CD4-positive, alpha-beta T cell treated with Interleukin-1 beta for 1 hour (primary cell): ENCODE data around the gene ZNF579.
A peak's percentile ranks its signal among the peaks of the same experiment; 100 is the strongest.

Experiments
- DNase-seq, 2 donors: peaks; one replicate each; pipeline ENCODE4 v3.0.0-alpha.2; 2020 to 2022

ZNF579 gene

GRCh38 chr19:55611300-55611982 is 30.8 kb upstream of the ZNF579 start:
- DNase-seq: no peak

GRCh38 chr19:55609326-55609725 is 28.7 kb upstream of the ZNF579 start:
- DNase-seq: no peak

- DNase-seq: no peak
These were observed 26.2 kb upstream of the ZNF579 start for GRCh38 chr19:55606817-55607216.

GRCh38 chr19:55606471-55606787 is 25.8 kb upstream of the ZNF579 start:
- no peak for DNase-seq

GRCh38 chr19:55605637-55606470 is 25.2 kb upstream of the ZNF579 start, which contains the start of gene ZNF865:
TSS of gene ZNF865 (plus strand) at chr19:55605647. CDS start at chr19:55613619, 7,972 bp downstream.
- DNase-seq: peak; percentile 69 to 70

- DNase-seq: peak; percentile 98
These were observed 24.6 kb upstream of the ZNF579 start for GRCh38 chr19:55605207-55605636.

- no peak for DNase-seq
These were observed 23.1 kb upstream of the ZNF579 start for GRCh38 chr19:55603581-55604292.

- DNase-seq: no peak
These were observed 22.5 kb upstream of the ZNF579 start for GRCh38 chr19:55603115-55603514.

- no peak for DNase-seq
These were observed 21.7 kb upstream of the ZNF579 start for GRCh38 chr19:55602104-55603001.

- no peak for DNase-seq
These were observed 20.4 kb upstream of the ZNF579 start for GRCh38 chr19:55601084-55601483.

GRCh38 chr19:55600662-55601028 is 20.0 kb upstream of the ZNF579 start:
- no peak for DNase-seq

- peak; percentile 88 to 89 for DNase-seq
These were observed 19.4 kb upstream of the ZNF579 start, which contains the start of gene ZNF524 for GRCh38 chr19:55599842-55600661. TSS of gene ZNF524 (plus strand) at chr19:55600288. CDS start at chr19:55602113, 1,825 bp downstream.

GRCh38 chr19:55599468-55599841 is 18.8 kb upstream of the ZNF579 start, which contains the start of gene FIZ1:
TSS of gene FIZ1 (minus strand) at chr19:55599517. CDS start at chr19:55597865, 1,652 bp downstream.
- peak; percentile 97 to 98 for DNase-seq

GRCh38 chr19:55598719-55599467 is 18.2 kb upstream of the ZNF579 start:
- DNase-seq: peak; percentile 92 to 95

- DNase-seq: no peak
These were observed 17.4 kb upstream of the ZNF579 start for GRCh38 chr19:55598034-55598433.

GRCh38 chr19:55597501-55597921 is 16.9 kb upstream of the ZNF579 start:
- no peak for DNase-seq

- DNase-seq: no peak
These were observed 15.7 kb upstream of the ZNF579 start for GRCh38 chr19:55596304-55596703.

- DNase-seq: no peak
These were observed 14.4 kb upstream of the ZNF579 start for GRCh38 chr19:55594996-55595545.

- no peak for DNase-seq
These were observed 12.6 kb upstream of the ZNF579 start for GRCh38 chr19:55593096-55593772.
